Neural progenitor cell (in vitro differentiated cells): ENCODE data around the gene SHROOM2.

Experiments
- EZH2 ChIP-seq: fragments of 200-600 bp; sonication (generic); IDR thresholded peaks from 2 replicates; pipeline ENCODE4 v1.6.1; 2017; ENCODE audit warnings: antibody characterized with exemption, mild to moderate bottlenecking, moderate library complexity
- EZH2phosphoT487 ChIP-seq: fragments of 200-600 bp; sonication (generic); IDR thresholded peaks from 2 replicates; pipeline ENCODE4 v1.6.1; 2017; ENCODE audit warnings: antibody characterized with exemption
- TF ChIP-seq, protein P1 (sequence below): fragments of 200-600 bp; sonication (generic); IDR thresholded peaks from 2 replicates; pipeline ENCODE4 v1.5.1; 2017; ENCODE audit warnings: antibody characterized with exemption, mild to moderate bottlenecking

DNA sequence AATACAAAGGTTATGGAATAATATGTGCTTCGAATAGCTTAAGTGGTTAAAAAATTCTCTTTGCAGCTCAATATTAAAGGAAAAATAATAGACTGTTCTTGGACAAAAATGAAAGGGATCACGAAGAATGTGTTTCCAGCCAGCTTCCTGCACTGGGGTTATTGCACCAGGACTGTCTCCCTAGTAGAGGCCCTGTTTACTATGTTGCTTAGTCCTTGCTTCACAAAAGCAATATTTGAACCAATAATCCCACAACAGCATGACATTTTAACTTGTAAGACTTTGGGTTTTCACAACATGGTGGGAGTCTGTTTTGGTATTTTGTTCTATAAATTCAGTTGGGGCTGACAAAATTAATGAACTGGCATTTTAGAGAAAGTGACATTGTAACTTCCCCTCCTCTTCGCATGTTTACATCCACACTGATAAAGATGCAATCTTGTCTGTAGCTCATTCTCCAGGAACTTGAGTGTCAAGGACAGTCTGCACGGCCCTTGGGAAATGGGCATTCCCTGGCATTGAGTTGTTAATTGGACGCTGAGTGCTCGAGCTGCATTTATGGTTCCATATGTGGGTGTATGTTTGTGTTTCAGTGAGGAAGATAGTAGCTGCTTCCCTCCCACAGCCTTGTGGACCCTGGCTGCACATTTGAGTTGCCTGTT is 39.0 kb downstream of the SHROOM2 start:
- TF ChIP-seq, protein P1, sequence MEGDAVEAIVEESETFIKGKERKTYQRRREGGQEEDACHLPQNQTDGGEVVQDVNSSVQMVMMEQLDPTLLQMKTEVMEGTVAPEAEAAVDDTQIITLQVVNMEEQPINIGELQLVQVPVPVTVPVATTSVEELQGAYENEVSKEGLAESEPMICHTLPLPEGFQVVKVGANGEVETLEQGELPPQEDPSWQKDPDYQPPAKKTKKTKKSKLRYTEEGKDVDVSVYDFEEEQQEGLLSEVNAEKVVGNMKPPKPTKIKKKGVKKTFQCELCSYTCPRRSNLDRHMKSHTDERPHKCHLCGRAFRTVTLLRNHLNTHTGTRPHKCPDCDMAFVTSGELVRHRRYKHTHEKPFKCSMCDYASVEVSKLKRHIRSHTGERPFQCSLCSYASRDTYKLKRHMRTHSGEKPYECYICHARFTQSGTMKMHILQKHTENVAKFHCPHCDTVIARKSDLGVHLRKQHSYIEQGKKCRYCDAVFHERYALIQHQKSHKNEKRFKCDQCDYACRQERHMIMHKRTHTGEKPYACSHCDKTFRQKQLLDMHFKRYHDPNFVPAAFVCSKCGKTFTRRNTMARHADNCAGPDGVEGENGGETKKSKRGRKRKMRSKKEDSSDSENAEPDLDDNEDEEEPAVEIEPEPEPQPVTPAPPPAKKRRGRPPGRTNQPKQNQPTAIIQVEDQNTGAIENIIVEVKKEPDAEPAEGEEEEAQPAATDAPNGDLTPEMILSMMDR = no peak
- TF ChIP-seq EZH2 (no peak), EZH2phosphoT487 (no peak)
